HL-60 (cell line): ENCODE results near the gene AGO3.
"Not testable (repeated sequence)": the region's sequence is repeated elsewhere in the genome, so short reads cannot be mapped to it uniquely, and the experiment has no call there.

Experiments used
- DNase-seq, 2 experiments: peaks; one replicate each; pipeline ENCODE4 v3.0.0-alpha.2; 2010 to 2020; ENCODE audit warnings: low read depth in 1 of 2, low spot score in 1 of 2
- H3K27ac ChIP-seq: fragments of 250-450 bp; sonication (Bioruptor Pico); replicated peaks from 2 replicates; pipeline ENCODE4 v1.5.1; 2020; ENCODE audit warnings: mild to moderate bottlenecking, moderate library complexity
- H3K27me3 ChIP-seq: fragments of 250-450 bp; sonication (Bioruptor Pico); 2 replicates; pipeline ENCODE4 v1.5.1; 2021; ENCODE audit warnings: mild to moderate bottlenecking, moderate library complexity; ENCODE audit not compliant: insufficient read depth, poor library complexity, severe bottlenecking
- H3K4me3 ChIP-seq: replicated peaks from 2 replicates; pipeline ENCODE4 v1.5.1; 2011; ENCODE audit warnings: mild to moderate bottlenecking, control low read depth, low read length; ENCODE audit not compliant: insufficient read depth
- GABPA ChIP-seq: IDR thresholded peaks from 2 replicates; pipeline ENCODE4 v1.6.1; 2012; ENCODE audit warnings: low read depth
- POLR2AphosphoS5 ChIP-seq: IDR thresholded peaks from 2 replicates; pipeline ENCODE4 v1.6.1; 2012; ENCODE audit warnings: low read depth
- REST ChIP-seq: IDR thresholded peaks from 2 replicates; pipeline ENCODE4 v1.6.1; 2012; ENCODE audit warnings: low read depth; ENCODE audit not compliant: insufficient replicate concordance
- SPI1 ChIP-seq: IDR thresholded peaks from 2 replicates; pipeline ENCODE4 v1.6.1; 2012; ENCODE audit warnings: low read depth, mild to moderate bottlenecking, borderline replicate concordance
- TF ChIP-seq, protein P1 (sequence below): IDR thresholded peaks from one replicate; pipeline ENCODE4 v1.5.1; 2011; ENCODE audit warnings: low read length, control low read depth, inconsistent platforms; ENCODE audit not compliant: insufficient read depth

AGO3 gene

DNA sequence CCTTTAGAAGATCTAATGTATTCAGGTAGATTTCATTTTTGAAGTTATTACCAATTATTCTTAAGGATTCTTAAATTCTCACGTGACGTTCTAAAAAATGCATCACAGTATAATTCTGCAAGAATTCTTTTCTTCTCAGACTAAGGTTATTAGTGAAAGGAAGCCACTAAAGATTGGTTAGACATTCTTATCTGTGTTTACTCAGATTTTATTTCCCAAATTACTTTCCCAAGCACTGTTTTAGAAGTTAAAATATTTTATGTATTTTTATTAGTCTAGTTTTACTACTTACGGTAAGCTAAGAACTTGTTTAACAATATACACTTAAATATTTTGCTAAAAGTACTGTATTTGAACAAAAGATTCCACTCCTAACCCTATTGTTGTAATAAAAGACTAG lies 28.4 kb downstream of the AGO3 start:
- DNase-seq: no peak
- H3K27ac ChIP-seq: no peak overlapping the region
- TF ChIP-seq SPI1 (no peak), GABPA (no peak), POLR2AphosphoS5 (no peak), REST (no peak)
- TF ChIP-seq, protein P1, sequence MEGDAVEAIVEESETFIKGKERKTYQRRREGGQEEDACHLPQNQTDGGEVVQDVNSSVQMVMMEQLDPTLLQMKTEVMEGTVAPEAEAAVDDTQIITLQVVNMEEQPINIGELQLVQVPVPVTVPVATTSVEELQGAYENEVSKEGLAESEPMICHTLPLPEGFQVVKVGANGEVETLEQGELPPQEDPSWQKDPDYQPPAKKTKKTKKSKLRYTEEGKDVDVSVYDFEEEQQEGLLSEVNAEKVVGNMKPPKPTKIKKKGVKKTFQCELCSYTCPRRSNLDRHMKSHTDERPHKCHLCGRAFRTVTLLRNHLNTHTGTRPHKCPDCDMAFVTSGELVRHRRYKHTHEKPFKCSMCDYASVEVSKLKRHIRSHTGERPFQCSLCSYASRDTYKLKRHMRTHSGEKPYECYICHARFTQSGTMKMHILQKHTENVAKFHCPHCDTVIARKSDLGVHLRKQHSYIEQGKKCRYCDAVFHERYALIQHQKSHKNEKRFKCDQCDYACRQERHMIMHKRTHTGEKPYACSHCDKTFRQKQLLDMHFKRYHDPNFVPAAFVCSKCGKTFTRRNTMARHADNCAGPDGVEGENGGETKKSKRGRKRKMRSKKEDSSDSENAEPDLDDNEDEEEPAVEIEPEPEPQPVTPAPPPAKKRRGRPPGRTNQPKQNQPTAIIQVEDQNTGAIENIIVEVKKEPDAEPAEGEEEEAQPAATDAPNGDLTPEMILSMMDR: no peak

DNA sequence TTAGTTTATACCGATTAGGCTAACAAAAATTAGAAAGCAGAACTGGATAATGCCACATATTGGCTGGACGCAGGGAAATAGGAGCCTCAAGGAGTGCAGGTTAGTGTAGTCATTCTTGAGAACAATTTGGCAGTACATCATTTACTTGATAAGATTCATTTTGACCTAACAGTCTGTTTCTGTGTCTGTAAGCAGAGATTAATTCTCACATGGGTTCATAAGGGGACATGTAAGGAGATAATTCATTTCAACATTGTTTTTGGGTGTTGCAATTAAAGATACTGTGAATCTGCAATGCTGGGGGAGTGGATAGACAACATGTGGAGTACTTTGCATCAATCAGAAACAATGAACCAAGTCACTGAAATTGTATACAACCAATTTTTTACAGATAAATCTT lies 32.0 kb downstream of the AGO3 start:
- Histone ChIP-seq H3K4me3 (no peak overlapping the region), H3K27ac (no peak overlapping the region), H3K27me3 (no peaks in the 10 kb centered on the region)
- no peak for DNase-seq
- TF ChIP-seq GABPA (no peak), POLR2AphosphoS5 (no peak), SPI1 (no peak), REST (no peak)
- TF ChIP-seq, protein P1: no peak

More for the DNA sequence above, 28.4 kb downstream of the AGO3 start:
- Histone ChIP-seq H3K4me3 (no peak overlapping the region), H3K27me3 (no peaks in the 10 kb centered on the region)

DNA sequence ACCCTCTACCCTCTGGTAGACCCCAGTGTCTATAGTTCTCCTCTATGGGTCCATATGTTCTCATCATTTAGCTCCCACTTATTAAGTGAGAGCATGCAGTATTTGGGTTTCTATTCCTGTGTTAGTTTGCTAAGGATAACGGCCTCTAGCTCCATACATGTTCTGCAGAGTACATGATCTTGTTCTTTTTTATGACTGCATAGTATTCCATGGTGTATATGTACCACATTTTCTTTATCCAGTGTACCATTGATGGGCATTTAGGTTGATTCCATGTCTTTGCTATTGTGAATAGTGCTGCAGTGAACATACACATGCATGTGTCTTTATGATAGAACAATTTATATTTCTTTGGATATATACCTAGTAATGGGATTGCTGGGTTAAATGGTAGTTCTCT lies 33.4 kb downstream of the AGO3 start:
- not testable (repeated sequence) for H3K4me3 ChIP-seq, H3K27me3 ChIP-seq

DNA sequence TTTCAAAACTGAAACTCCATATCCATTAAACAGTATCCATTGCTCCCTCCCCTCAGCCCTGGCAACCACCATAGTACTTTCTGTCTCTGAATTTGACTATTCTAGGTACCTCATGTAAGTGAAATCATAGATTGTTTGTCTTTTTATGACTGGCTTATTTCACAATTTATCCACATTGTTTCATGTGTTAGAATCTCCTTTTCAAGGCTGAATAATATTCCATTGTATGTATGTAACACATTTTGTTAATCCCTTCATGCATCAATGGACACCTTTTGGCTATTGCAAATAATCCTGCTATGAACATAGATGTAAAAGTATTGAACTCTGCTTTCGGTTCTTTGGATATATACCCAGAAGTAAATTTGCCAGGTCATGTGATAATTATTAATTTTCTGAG lies 37.5 kb downstream of the AGO3 start:
- no peak for DNase-seq
- TF ChIP-seq POLR2AphosphoS5 (no peak), GABPA (no peak), SPI1 (no peak), REST (no peak)
- TF ChIP-seq, protein P1: no peak
- Histone ChIP-seq H3K4me3 (no peak overlapping the region), H3K27ac (no peak overlapping the region), H3K27me3 (no peaks in the 10 kb centered on the region)

More for the DNA sequence above, 33.4 kb downstream of the AGO3 start:
- not testable (repeated sequence) for DNase-seq, H3K27ac ChIP-seq
